HepG2 (cell line): ENCODE results near the gene ZFP64.

ENCODE experiments used
- BRCA1 ChIP-seq: sonication (generic); formaldehyde crosslinking; IDR thresholded peaks from 2 replicates; pipeline ENCODE4 v1.4.0; 2020; ENCODE audit warnings: missing genetic modification reagents
- CBX2 ChIP-seq, 2 experiments: fragments of 200-600 bp in 1 of 2; sonication (generic); formaldehyde crosslinking in 1 of 2; IDR thresholded peaks; 2 replicates each; pipeline versions ENCODE4 v1.7.0 to v1.8.1; 2018 to 2022; ENCODE audit warnings: low read depth in 2 of 2, low read length in 1 of 2, mild to moderate bottlenecking in 1 of 2, missing genetic modification reagents in 1 of 2
- TEAD3 ChIP-seq: optimal IDR thresholded peaks from 2 replicates; pipeline ENCODE3; 2016; ENCODE audit warnings: borderline replicate concordance
- ZNF432 ChIP-seq: sonication (generic); formaldehyde crosslinking; IDR thresholded peaks from 2 replicates; pipeline ENCODE4 v1.5.0; 2020; ENCODE audit warnings: missing genetic modification reagents, mild to moderate bottlenecking, borderline replicate concordance
- TF ChIP-seq, protein P1 (sequence below): sonication (generic); IDR thresholded peaks from 2 replicates; pipeline ENCODE4 v1.6.1; 2016; ENCODE audit warnings: low read depth, borderline replicate concordance
- TF ChIP-seq, protein P2 (sequence below): IDR thresholded peaks from 2 replicates; pipeline ENCODE4 v1.6.1; 2012; ENCODE audit warnings: low read length, improper control_type of control experiment

DNA sequence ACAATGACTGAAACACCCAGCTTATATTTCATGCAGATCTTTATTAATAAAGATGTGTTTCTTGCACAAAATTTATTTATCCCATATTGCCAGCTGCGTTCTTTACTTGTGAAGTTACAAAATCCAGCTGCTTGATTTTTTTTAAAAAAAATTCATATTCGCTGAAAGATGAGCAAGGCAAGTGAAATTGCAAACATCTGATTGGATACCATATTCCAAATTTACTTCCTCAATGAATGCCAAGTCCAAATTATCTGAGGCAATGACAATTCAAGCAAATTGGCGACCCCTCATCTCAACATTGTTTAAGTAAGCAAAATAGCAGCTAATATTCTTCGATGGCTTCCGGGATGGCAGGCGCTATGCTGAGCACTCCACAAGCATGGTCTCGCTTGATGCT, 37.7 kb downstream of the ZFP64 start:
- no peak for TF ChIP-seq BRCA1 (CRISPR knock-in tag)
- no peak for TF ChIP-seq ZNF432 (CRISPR knock-in tag)
- no peak for TF ChIP-seq TEAD3
- no peak for TF ChIP-seq CBX2 (IDR thresholded peaks at IDR 0.05; ENCODE audit: low read depth, low read length)
- no peak for TF ChIP-seq CBX2 (CRISPR knock-in tag; IDR thresholded peaks at IDR 0.05; ENCODE audit: low read depth)
- TF ChIP-seq, protein P1, sequence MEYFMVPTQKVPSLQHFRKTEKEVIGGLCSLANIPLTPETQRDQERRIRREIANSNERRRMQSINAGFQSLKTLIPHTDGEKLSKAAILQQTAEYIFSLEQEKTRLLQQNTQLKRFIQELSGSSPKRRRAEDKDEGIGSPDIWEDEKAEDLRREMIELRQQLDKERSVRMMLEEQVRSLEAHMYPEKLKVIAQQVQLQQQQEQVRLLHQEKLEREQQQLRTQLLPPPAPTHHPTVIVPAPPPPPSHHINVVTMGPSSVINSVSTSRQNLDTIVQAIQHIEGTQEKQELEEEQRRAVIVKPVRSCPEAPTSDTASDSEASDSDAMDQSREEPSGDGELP: no peak
- TF ChIP-seq, protein P2, sequence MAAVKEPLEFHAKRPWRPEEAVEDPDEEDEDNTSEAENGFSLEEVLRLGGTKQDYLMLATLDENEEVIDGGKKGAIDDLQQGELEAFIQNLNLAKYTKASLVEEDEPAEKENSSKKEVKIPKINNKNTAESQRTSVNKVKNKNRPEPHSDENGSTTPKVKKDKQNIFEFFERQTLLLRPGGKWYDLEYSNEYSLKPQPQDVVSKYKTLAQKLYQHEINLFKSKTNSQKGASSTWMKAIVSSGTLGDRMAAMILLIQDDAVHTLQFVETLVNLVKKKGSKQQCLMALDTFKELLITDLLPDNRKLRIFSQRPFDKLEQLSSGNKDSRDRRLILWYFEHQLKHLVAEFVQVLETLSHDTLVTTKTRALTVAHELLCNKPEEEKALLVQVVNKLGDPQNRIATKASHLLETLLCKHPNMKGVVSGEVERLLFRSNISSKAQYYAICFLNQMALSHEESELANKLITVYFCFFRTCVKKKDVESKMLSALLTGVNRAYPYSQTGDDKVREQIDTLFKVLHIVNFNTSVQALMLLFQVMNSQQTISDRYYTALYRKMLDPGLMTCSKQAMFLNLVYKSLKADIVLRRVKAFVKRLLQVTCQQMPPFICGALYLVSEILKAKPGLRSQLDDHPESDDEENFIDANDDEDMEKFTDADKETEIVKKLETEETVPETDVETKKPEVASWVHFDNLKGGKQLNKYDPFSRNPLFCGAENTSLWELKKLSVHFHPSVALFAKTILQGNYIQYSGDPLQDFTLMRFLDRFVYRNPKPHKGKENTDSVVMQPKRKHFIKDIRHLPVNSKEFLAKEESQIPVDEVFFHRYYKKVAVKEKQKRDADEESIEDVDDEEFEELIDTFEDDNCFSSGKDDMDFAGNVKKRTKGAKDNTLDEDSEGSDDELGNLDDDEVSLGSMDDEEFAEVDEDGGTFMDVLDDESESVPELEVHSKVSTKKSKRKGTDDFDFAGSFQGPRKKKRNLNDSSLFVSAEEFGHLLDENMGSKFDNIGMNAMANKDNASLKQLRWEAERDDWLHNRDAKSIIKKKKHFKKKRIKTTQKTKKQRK: no peak
